Measurements from ENCODE around the gene CCDC174. TPM values are rescaled to one million over a fixed set of nuclear protein-coding genes. Genes with fewer than 3 reads are reported as not detected.

CCDC174 gene
- total and polyA plus RNA-seq, 2 donors (not counting 3 experiments of a cell fraction or from before 2014, with no cell fraction given): 4.7 to 16.6 TPM

DNA sequence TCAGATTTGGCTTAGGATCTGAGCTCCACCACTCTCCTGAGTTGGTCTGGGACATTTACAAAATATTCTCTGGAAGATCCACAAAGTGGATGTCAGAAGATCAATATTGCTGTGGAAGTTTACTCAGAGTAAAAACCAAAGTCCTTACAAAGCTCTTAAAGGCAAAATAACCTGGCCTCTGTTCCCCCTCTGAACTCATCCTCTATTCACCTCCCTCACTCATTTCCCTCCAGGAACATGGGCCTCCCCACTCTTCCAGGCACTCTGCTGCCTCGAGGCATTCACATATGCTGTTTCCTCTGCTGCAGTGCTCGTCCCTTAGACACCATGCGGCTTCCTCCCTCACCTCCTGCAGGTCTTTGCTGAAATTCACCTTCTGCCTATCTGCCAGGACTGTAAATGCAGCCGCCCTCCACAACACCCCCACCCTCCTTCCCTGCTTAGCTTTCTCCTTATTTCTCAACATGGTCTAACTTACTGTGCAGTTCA, 19.1 kb upstream of the CCDC174 start:
- no TSS peak for BruUV-seq (replicated peaks)
- Histone ChIP-seq H3K9me3 (replicated peaks; ENCODE audit: control insufficient read depth, insufficient read depth, low read length) (no peaks in the 10 kb centered on the region), H3K36me3 (ENCODE audit: control insufficient read depth in 2 of 2, extremely low read depth in 1 of 2, insufficient read depth in 2 of 2, low read length in 2 of 2) (no peaks in the 10 kb centered on the region), H3K4me2 (ENCODE audit: insufficient read depth, low read length) (no peak overlapping the region), H3K4me3 (replicated peaks in 1 of 3; ENCODE audit: insufficient read depth in 1 of 3, low read depth in 1 of 3, low read length in 3 of 3) (no peak overlapping the region), H3K4me1 (ENCODE audit: control insufficient read depth, extremely low read depth, insufficient read depth, low read length) (peaks cover 15% of the 10 kb centered on the region), H3K27me3 (ENCODE audit: control insufficient read depth in 2 of 2, insufficient read depth in 2 of 2, low read length in 2 of 2) (peaks cover 2 to 4% of the 10 kb centered on the region in 2 experiments), H3K79me2 (ENCODE audit: control insufficient read depth, insufficient read depth, low read length) (no peaks in the 10 kb centered on the region), H4K20me1 (replicated peaks; ENCODE audit: control insufficient read depth, extremely low read depth, insufficient read depth, low read length) (no peaks in the 10 kb centered on the region), H3K9ac (replicated peaks; ENCODE audit: extremely low read depth, insufficient read depth, low read length) (no peak overlapping the region), H3K9me1 (replicated peaks; ENCODE audit: control insufficient read depth, extremely low read depth, insufficient read depth, low read length) (no peaks in the 10 kb centered on the region), H3K27ac (ENCODE audit: insufficient read depth, low read depth, low read length) (no peak overlapping the region), H2AFZ (ENCODE audit: low read depth, low read length) (no peak overlapping the region)
- TF ChIP-seq EZH2 (IDR thresholded peaks at IDR 0.05; ENCODE audit: borderline replicate concordance, low read depth, low read length, severe bottlenecking) (no peak), MYC (IDR thresholded peaks at IDR 0.05; ENCODE audit: low read depth, low read length) (no peak), GATA2 (IDR thresholded peaks at IDR 0.05; ENCODE audit: insufficient read depth, insufficient read length, low read depth, low read length) (no peak), POLR2A (IDR thresholded peaks at IDR 0.05; ENCODE audit: low read depth, low read length) (no peak), JUN (IDR thresholded peaks at IDR 0.05; ENCODE audit: borderline replicate concordance, insufficient read depth, insufficient read length, low read depth) (no peak), FOS (IDR thresholded peaks at IDR 0.05; ENCODE audit: borderline replicate concordance, insufficient read depth, low read length) (no peak), POLR2AphosphoS5 (IDR thresholded peaks at IDR 0.05; ENCODE audit: insufficient read depth, low read depth, low read length) (no peak)
- TF ChIP-seq, protein P1, sequence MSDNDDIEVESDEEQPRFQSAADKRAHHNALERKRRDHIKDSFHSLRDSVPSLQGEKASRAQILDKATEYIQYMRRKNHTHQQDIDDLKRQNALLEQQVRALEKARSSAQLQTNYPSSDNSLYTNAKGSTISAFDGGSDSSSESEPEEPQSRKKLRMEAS (IDR thresholded peaks at IDR 0.05; ENCODE audit: insufficient read depth, insufficient read length): no peak
- TF ChIP-seq, protein P2, sequence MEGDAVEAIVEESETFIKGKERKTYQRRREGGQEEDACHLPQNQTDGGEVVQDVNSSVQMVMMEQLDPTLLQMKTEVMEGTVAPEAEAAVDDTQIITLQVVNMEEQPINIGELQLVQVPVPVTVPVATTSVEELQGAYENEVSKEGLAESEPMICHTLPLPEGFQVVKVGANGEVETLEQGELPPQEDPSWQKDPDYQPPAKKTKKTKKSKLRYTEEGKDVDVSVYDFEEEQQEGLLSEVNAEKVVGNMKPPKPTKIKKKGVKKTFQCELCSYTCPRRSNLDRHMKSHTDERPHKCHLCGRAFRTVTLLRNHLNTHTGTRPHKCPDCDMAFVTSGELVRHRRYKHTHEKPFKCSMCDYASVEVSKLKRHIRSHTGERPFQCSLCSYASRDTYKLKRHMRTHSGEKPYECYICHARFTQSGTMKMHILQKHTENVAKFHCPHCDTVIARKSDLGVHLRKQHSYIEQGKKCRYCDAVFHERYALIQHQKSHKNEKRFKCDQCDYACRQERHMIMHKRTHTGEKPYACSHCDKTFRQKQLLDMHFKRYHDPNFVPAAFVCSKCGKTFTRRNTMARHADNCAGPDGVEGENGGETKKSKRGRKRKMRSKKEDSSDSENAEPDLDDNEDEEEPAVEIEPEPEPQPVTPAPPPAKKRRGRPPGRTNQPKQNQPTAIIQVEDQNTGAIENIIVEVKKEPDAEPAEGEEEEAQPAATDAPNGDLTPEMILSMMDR (IDR thresholded peaks at IDR 0.05; ENCODE audit: extremely low read depth in 1 of 2, insufficient read depth in 1 of 2, low read depth in 1 of 2, low read length in 2 of 2): no peak
- CTCF ChIA-PET: interaction anchor here (0.9 to 3.6 kb wide), 10 partner anchors 15 to 462 kb away, joined by 3 to 9 read pairs (median 4); partner anchors contain the start of gene CCDC174
- intact Hi-C loops (cut with micrococcal nuclease): no loop called here
- DNase-seq (ENCODE audit: low read depth, low spot score) (no peak), FAIRE-seq (no peak)
- POLR2A ChIA-PET: no interaction called here
- dilution Hi-C loops (cut with MboI; ENCODE audit: extremely low pct_ligation_motif_present, low sequenced_read_pairs): no loop called here

Measured in endothelial cell of umbilical vein (primary cell).